A673 (cell line): ENCODE data around the gene ST8SIA1.

Source experiments
- EZH2 ChIP-seq: fragments of 200-600 bp; sonication (generic); IDR thresholded peaks from 2 replicates; pipeline ENCODE4 v1.6.1; 2017; ENCODE audit warnings: borderline replicate concordance, low read depth, mild to moderate bottlenecking, mixed read lengths, antibody characterized with exemption, low read length; ENCODE audit not compliant: poor library complexity, severe bottlenecking
- TF ChIP-seq, protein P1 (sequence below): fragments of 300-800, 200-600 bp; sonication (generic); conservative IDR thresholded peaks from 2 replicates; pipeline ENCODE4 v1.5.1; 2017; ENCODE audit warnings: low read depth, mild to moderate bottlenecking, antibody characterized with exemption, low read length, moderate library complexity, mixed read lengths

DNA sequence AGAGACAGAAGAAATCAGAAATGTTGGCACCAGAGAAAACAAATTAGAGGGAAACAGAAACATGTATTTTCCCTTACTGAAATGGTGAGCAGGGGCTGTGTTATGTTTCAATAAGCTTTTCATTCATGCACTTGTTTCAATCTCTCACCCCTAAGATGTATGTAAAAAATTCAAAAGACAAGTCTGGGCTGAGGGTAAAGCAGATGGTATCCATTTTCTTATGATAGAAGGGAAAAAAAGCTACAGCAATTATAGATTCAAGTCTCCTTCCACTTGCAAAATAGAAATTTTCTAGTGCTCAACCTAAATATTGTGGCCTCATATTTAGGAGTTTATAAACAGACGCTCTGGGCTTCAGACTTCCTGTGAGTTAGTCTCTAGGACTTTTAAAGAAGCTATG, 138.3 kb downstream of the ST8SIA1 start:
- no peak for TF ChIP-seq EZH2
- TF ChIP-seq, protein P1, sequence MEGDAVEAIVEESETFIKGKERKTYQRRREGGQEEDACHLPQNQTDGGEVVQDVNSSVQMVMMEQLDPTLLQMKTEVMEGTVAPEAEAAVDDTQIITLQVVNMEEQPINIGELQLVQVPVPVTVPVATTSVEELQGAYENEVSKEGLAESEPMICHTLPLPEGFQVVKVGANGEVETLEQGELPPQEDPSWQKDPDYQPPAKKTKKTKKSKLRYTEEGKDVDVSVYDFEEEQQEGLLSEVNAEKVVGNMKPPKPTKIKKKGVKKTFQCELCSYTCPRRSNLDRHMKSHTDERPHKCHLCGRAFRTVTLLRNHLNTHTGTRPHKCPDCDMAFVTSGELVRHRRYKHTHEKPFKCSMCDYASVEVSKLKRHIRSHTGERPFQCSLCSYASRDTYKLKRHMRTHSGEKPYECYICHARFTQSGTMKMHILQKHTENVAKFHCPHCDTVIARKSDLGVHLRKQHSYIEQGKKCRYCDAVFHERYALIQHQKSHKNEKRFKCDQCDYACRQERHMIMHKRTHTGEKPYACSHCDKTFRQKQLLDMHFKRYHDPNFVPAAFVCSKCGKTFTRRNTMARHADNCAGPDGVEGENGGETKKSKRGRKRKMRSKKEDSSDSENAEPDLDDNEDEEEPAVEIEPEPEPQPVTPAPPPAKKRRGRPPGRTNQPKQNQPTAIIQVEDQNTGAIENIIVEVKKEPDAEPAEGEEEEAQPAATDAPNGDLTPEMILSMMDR: no peak
